Neural crest cell (in vitro differentiated cells): ENCODE results near the gene COL4A6. TPM values are rescaled to one million over a fixed set of nuclear protein-coding genes. Genes with fewer than 3 reads are reported as not detected.

Experiments used
- DNase-seq: peaks from one replicate; pipeline ENCODE4 v3.0.0; 2021; ENCODE audit warnings: low read depth, mixed read lengths, low spot score
- H3K27ac Mint-ChIP-seq: one replicate; pipeline ENCODE4 v1.8.0; 2021; ENCODE audit warnings: mild to moderate bottlenecking, mixed read lengths; ENCODE audit not compliant: unreplicated experiment
- H3K27me3 Mint-ChIP-seq: 2 replicates; pipeline ENCODE4 v1.8.0; 2021; ENCODE audit warnings: low read depth, mild to moderate bottlenecking, mixed read lengths
- H3K36me3 Mint-ChIP-seq: 2 replicates; pipeline ENCODE4 v1.8.0; 2021; ENCODE audit warnings: low read depth, mild to moderate bottlenecking, mixed read lengths
- H3K4me1 Mint-ChIP-seq: 2 replicates; pipeline ENCODE4 v1.8.0; 2021; ENCODE audit warnings: mixed read lengths
- H3K4me3 Mint-ChIP-seq: one replicate; pipeline ENCODE4 v1.8.0; 2021; ENCODE audit warnings: mild to moderate bottlenecking, mixed read lengths
- H3K9me3 Mint-ChIP-seq: 2 replicates; pipeline ENCODE4 v1.8.0; 2021; ENCODE audit warnings: mixed read lengths
- CTCF ChIP-seq: fragments of 200-600 bp; sonication (generic); conservative IDR thresholded peaks from 2 replicates; pipeline ENCODE4 v1.5.0; 2021; ENCODE audit warnings: antibody characterized with exemption, mild to moderate bottlenecking
- total RNA-seq: library from RNA; stranded (reverse); gene quantifications from 2 replicates; pipeline ENCODE4 v1.2.1, GENCODE V29; 2021

The COL4A6 gene
- total RNA-seq, 1 donor from 2014 or later, result 22.6 TPM

GRCh38 chrX:108420481-108420880, 17.7 kb downstream of the COL4A6 start:
- no peak for DNase-seq
- Mint-ChIP-seq H3K36me3 (no peaks in the 10 kb centered on the region), H3K27me3 (no peaks in the 10 kb centered on the region), H3K9me3 (no peaks in the 10 kb centered on the region), H3K27ac (no peak overlapping the region), H3K4me3 (no peak overlapping the region), H3K4me1 (peaks cover 5% of the 10 kb centered on the region)
- TF ChIP-seq CTCF, result no peak

- Mint-ChIP-seq H3K9me3 (no peaks in the 10 kb centered on the region), H3K27me3 (no peaks in the 10 kb centered on the region), H3K4me3 (no peak overlapping the region), H3K27ac (no peak overlapping the region), H3K4me1 (peaks cover 5% of the 10 kb centered on the region), H3K36me3 (no peaks in the 10 kb centered on the region)
- DNase-seq, result no peak
- no peak for TF ChIP-seq CTCF
These were observed 18.8 kb downstream of the COL4A6 start for GRCh38 chrX:108419401-108419800.

GRCh38 chrX:108417257-108417656, 21.0 kb downstream of the COL4A6 start:
- Mint-ChIP-seq H3K27ac (no peak overlapping the region), H3K4me1 (peaks cover 5% of the 10 kb centered on the region)

GRCh38 chrX:108415891-108416290, 22.3 kb downstream of the COL4A6 start:
- H3K27ac Mint-ChIP-seq, result no peak overlapping the region
- no peaks in the 10 kb centered on the region for H3K36me3 Mint-ChIP-seq
- H3K27me3 Mint-ChIP-seq, result no peaks in the 10 kb centered on the region
- TF ChIP-seq CTCF, result no peak
- H3K4me1 Mint-ChIP-seq, result peaks cover 5% of the 10 kb centered on the region
- no peak for DNase-seq
- no peaks in the 10 kb centered on the region for H3K9me3 Mint-ChIP-seq
- H3K4me3 Mint-ChIP-seq, result no peak overlapping the region

More at GRCh38 chrX:108417257-108417656, 21.0 kb downstream of the COL4A6 start:
- H3K9me3 Mint-ChIP-seq, result no peaks in the 10 kb centered on the region
- no peaks in the 10 kb centered on the region for H3K36me3 Mint-ChIP-seq
- H3K27me3 Mint-ChIP-seq, result no peaks in the 10 kb centered on the region
- no peak for DNase-seq
- no peak overlapping the region for H3K4me3 Mint-ChIP-seq
- TF ChIP-seq CTCF, result no peak

- Mint-ChIP-seq H3K4me1 (peaks cover 5% of the 10 kb centered on the region), H3K4me3 (no peak overlapping the region), H3K27ac (no peak overlapping the region), H3K36me3 (no peaks in the 10 kb centered on the region), H3K27me3 (no peaks in the 10 kb centered on the region), H3K9me3 (no peaks in the 10 kb centered on the region)
- no peak for DNase-seq
- TF ChIP-seq CTCF, result no peak
These were observed 23.1 kb downstream of the COL4A6 start for GRCh38 chrX:108415146-108415545.

- Mint-ChIP-seq H3K4me3 (no peak overlapping the region), H3K27ac (no peak overlapping the region), H3K9me3 (no peaks in the 10 kb centered on the region), H3K36me3 (no peaks in the 10 kb centered on the region), H3K27me3 (no peaks in the 10 kb centered on the region), H3K4me1 (peaks cover 5% of the 10 kb centered on the region)
- no peak for TF ChIP-seq CTCF
- no peak for DNase-seq
These were observed 25.4 kb downstream of the COL4A6 start for GRCh38 chrX:108412783-108413182.
